HCT116 (cell line): Measurements from ENCODE around the gene SLC44A4. TPM values are rescaled to one million over a fixed set of nuclear protein-coding genes. Genes with fewer than 3 reads are reported as not detected.
A peak's percentile ranks its signal among the peaks of the same experiment; 100 is the strongest.

ENCODE experiments used
- ATAC-seq: fragments of 200-7000 bp; cut with Tn5 transposase; 2 replicates; pipeline ENCODE4 v1.9.1; 2020; ENCODE audit warnings: mild to moderate bottlenecking, moderate library complexity
- BruUV-seq: library from RNA; stranded (reverse); fragments of 400-500 nt; replicated peaks from 2 replicates; lab custom pipeline; 2021; lab: Mats Ljungman, UMichigan
- CTCF ChIA-PET: fragments of 300-600 bp; sonication (Branson Sonifier 250); formaldehyde crosslinking; loops from one replicate; lab custom pipeline; 2021; ENCODE audit warnings: antibody characterized with exemption; lab: Charles Lee
- POLR2A ChIA-PET: fragments of 300-600, 350-600 bp; sonication (Branson Sonifier 250); formaldehyde crosslinking; loops from one replicate; lab custom pipeline; 2021; ENCODE audit warnings: antibody characterized with exemption; lab: Charles Lee
- RAD21 ChIA-PET, 2 experiments: fragments of 300-600 bp; sonication (Branson Sonifier 250); formaldehyde crosslinking; loops; one replicate each; lab custom pipeline; 2023; ENCODE audit warnings: low total read pairs in 2 of 2; ENCODE audit not compliant: uncharacterized antibody in 2 of 2, unreplicated experiment in 2 of 2, low non-redundant PET in 1 of 2; lab: Charles Lee
- DNase-seq: peaks from one replicate; pipeline ENCODE4 v3.0.0-alpha.2; 2010; ENCODE audit warnings: low read depth, low spot score
- H2AFZ ChIP-seq: fragments of 200-600 bp; shearing (Covaris generic), sonication (generic); 2 replicates; pipeline ENCODE4 v1.6.1; 2017; ENCODE audit warnings: low read depth, mixed run types, mixed read lengths, antibody characterized with exemption, low read length; ENCODE audit not compliant: poor library complexity, severe bottlenecking
- H3K27ac ChIP-seq: 2 replicates; pipeline ENCODE4 v1.5.1; 2012; ENCODE audit warnings: low read depth, low read length
- H3K27me3 ChIP-seq: fragments of 200-600 bp; sonication (generic); 2 replicates; pipeline ENCODE4 v1.6.1; 2016; ENCODE audit warnings: mixed run types, low read length, mixed read lengths; ENCODE audit not compliant: insufficient read depth
- H3K36me3 ChIP-seq, 2 experiments: fragments of 200-500 bp in 1 of 2; fragments of 200-600 bp in 1 of 2; sonication (Bioruptor generic) in 1 of 2; sonication (generic) in 1 of 2; 2 replicates each; pipeline versions ENCODE4 v1.5.1 to v1.6.1; 2014 to 2016; ENCODE audit warnings: low read length in 2 of 2, inconsistent platforms in 1 of 2, mixed read lengths in 1 of 2, mixed run types in 1 of 2; ENCODE audit not compliant: insufficient read depth in 2 of 2, control insufficient read depth in 1 of 2
- H3K4me1 ChIP-seq, 2 experiments: fragments of 200-600 bp in 1 of 2; sonication (generic) in 1 of 2; 2 replicates each; pipeline versions ENCODE4 v1.5.1 to v1.6.1; 2012 to 2017; ENCODE audit warnings: low read length in 2 of 2, inconsistent platforms in 1 of 2, mild to moderate bottlenecking in 1 of 2, mixed read lengths in 1 of 2, mixed run types in 1 of 2, moderate library complexity in 1 of 2; ENCODE audit not compliant: insufficient read depth in 2 of 2, control insufficient read depth in 1 of 2
- H3K4me2 ChIP-seq: fragments of 200-600 bp; sonication (generic); 2 replicates; pipeline ENCODE4 v1.6.1; 2017; ENCODE audit warnings: mixed run types, low read length, mixed read lengths
- H3K4me3 ChIP-seq, 2 experiments: fragments of 200-600 bp in 1 of 2; sonication (generic) in 1 of 2; replicated peaks in 1 of 2; 2 replicates each; pipeline ENCODE4 v1.5.1; 2011 to 2016; ENCODE audit warnings: low read length in 2 of 2, control low read depth in 1 of 2, low read depth in 1 of 2, mild to moderate bottlenecking in 1 of 2, mixed read lengths in 1 of 2, mixed run types in 1 of 2
- H3K79me2 ChIP-seq: fragments of 200-600 bp; sonication (generic); 2 replicates; pipeline ENCODE4 v1.6.1; 2017; ENCODE audit warnings: mild to moderate bottlenecking, mixed run types, low read length, moderate library complexity, mixed read lengths; ENCODE audit not compliant: insufficient read depth
- H3K9ac ChIP-seq: fragments of 200-600 bp; sonication (generic); 2 replicates; pipeline ENCODE4 v1.6.1; 2016; ENCODE audit warnings: low read length, mixed read lengths
- H3K9me2 ChIP-seq: fragments of 200-600 bp; sonication (generic), shearing (Covaris generic); 2 replicates; pipeline ENCODE4 v1.6.1; 2017; ENCODE audit warnings: mixed run types, mild to moderate bottlenecking, moderate library complexity; ENCODE audit not compliant: insufficient read depth
- H3K9me3 ChIP-seq, 2 experiments: fragments of 200-500 bp in 1 of 2; fragments of 200-600 bp in 1 of 2; sonication (Bioruptor generic) in 1 of 2; sonication (generic) in 1 of 2; 2 replicates each; pipeline ENCODE4 v1.6.1; 2014 to 2017; ENCODE audit warnings: low read length in 2 of 2, mixed read lengths in 2 of 2, inconsistent platforms in 1 of 2, low read depth in 1 of 2, mild to moderate bottlenecking in 1 of 2, mixed run types in 1 of 2, moderate library complexity in 1 of 2; ENCODE audit not compliant: control insufficient read depth in 1 of 2, insufficient read depth in 1 of 2
- H4K20me1 ChIP-seq: fragments of 200-600 bp; sonication (generic), shearing (Covaris generic); 2 replicates; pipeline ENCODE4 v1.6.1; 2017; ENCODE audit warnings: mixed run types, mild to moderate bottlenecking, moderate library complexity; ENCODE audit not compliant: insufficient read depth
- ATF3 ChIP-seq: IDR thresholded peaks from 2 replicates; pipeline ENCODE4 v1.6.1; 2012
- CBX3 ChIP-seq: IDR thresholded peaks from 2 replicates; pipeline ENCODE4 v1.6.1; 2012; ENCODE audit warnings: low read depth
- EGR1 ChIP-seq: IDR thresholded peaks from 2 replicates; pipeline ENCODE4 v1.6.1; 2012; ENCODE audit warnings: low read depth
- EZH2 ChIP-seq: fragments of 200-600 bp; sonication (generic); IDR thresholded peaks from 2 replicates; pipeline ENCODE4 v1.6.1; 2017; ENCODE audit warnings: antibody characterized with exemption, mixed run types
- EZH2phosphoT487 ChIP-seq: fragments of 200-600 bp; IDR thresholded peaks from 2 replicates; pipeline ENCODE4 v1.6.1; 2018; ENCODE audit warnings: antibody characterized with exemption, borderline replicate concordance
- FOSL1 ChIP-seq: IDR thresholded peaks from 2 replicates; pipeline ENCODE4 v1.6.1; 2012; ENCODE audit warnings: low read depth
- MAX ChIP-seq: IDR thresholded peaks from 2 replicates; pipeline ENCODE4 v1.6.1; 2012
- POLR2A ChIP-seq: IDR thresholded peaks from 2 replicates; pipeline ENCODE4 v1.7.0; 2011; ENCODE audit warnings: borderline replicate concordance; ENCODE audit not compliant: insufficient read depth, insufficient read length; ENCODE audit errors: extremely low read depth
- POLR2AphosphoS5 ChIP-seq: IDR thresholded peaks from 2 replicates; pipeline ENCODE4 v1.6.1; 2011; ENCODE audit warnings: mild to moderate bottlenecking, low read depth, low read length, moderate library complexity
- RAD21 ChIP-seq: IDR thresholded peaks from 2 replicates; pipeline ENCODE4 v1.6.1; 2012; ENCODE audit warnings: low read depth, mild to moderate bottlenecking
- REST ChIP-seq: IDR thresholded peaks from 2 replicates; pipeline ENCODE4 v1.6.1; 2012; ENCODE audit warnings: low read depth
- SIN3A ChIP-seq: IDR thresholded peaks from 2 replicates; pipeline ENCODE4 v1.6.1; 2012; ENCODE audit warnings: low read depth
- SP1 ChIP-seq: IDR thresholded peaks from 2 replicates; pipeline ENCODE4 v1.6.1; 2012; ENCODE audit warnings: low read depth
- SRF ChIP-seq: IDR thresholded peaks from 2 replicates; pipeline ENCODE4 v1.6.1; 2012; ENCODE audit warnings: low read depth
- TCF7L2 ChIP-seq: IDR thresholded peaks from 2 replicates; pipeline ENCODE4 v1.7.0; 2011; ENCODE audit warnings: borderline replicate concordance, inconsistent platforms; ENCODE audit not compliant: insufficient read depth, insufficient read length; ENCODE audit errors: extremely low read depth
- YY1 ChIP-seq: IDR thresholded peaks from 2 replicates; pipeline ENCODE4 v1.6.1; 2011; ENCODE audit warnings: low read length, low read depth, moderate library complexity, mild to moderate bottlenecking; ENCODE audit not compliant: insufficient replicate concordance; ENCODE audit errors: extremely low read depth
- ZBTB33 ChIP-seq: IDR thresholded peaks from 2 replicates; pipeline ENCODE4 v1.6.1; 2011; ENCODE audit warnings: mild to moderate bottlenecking, low read length, moderate library complexity; ENCODE audit not compliant: insufficient replicate concordance; ENCODE audit errors: extremely low read depth
- ZFX ChIP-seq: fragments of 450-650 bp; IDR thresholded peaks from 2 replicates; pipeline ENCODE4 v1.6.1; 2017
- ZNF274 ChIP-seq: fragments of 200-500 bp; sonication (Bioruptor generic); IDR thresholded peaks from 2 replicates; pipeline ENCODE4 v1.6.1; 2014; ENCODE audit warnings: mild to moderate bottlenecking, low read depth, low read length, inconsistent platforms
- intact Hi-C: fragments of 100-400 bp; cut with micrococcal nuclease; formaldehyde crosslinking; loops from 2 replicates; pipeline ENCODE4 v1.10.0; 2022
- total RNA-seq: library from RNA; stranded (reverse); gene quantifications from one replicate; pipeline ENCODE4 v1.2.1, GENCODE V29; 2021; ENCODE audit not compliant: unreplicated experiment

The SLC44A4 gene
- total RNA-seq, 1 experiment from 2014 or later = 0.74 TPM

DNA sequence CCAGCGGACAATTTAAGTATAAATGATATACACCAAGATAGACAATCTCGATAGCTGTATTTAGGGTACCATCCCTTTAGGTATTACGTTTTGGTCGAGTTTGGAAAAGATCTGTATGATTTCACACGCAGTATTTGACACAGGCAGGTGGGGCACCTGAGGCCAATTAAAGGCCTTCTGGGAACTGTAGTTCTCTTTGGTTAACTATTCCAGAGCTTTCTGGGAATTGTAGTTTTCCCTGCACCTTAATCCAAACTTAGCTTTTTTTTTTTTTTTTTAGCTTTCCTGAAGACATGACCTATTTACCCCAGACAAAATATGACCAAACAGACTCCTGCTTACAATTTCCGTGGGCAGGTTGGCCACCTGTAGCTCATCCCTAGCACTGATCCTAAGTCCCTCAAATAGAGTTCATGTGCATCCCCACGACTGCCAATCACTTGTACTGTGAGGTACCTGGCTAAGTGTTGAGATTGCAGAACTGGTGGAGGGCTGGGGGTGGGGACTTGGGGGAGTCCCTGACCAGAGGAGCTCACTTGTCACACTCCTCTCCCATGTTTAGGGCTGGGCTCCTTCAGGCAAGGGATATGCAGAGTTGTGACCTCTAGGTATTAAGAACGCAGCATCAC lies 19.7 kb upstream of the SLC44A4 start:
- Histone ChIP-seq H3K9me2 (no peaks in the 10 kb centered on the region), H2AFZ (peak overlapping the region; percentile 46), H3K4me3 (peak overlapping the region; percentile 82 to 98), H3K27ac (peak overlapping the region; percentile 76), H3K9me3 (no peaks in the 10 kb centered on the region), H3K79me2 (peaks cover 18% of the 10 kb centered on the region; the same call in 1 of the 2 replicates), H3K27me3 (no peaks in the 10 kb centered on the region), H3K9ac (peak overlapping the region; percentile 93), H3K4me1 (peaks cover 12 to 34% of the 10 kb centered on the region in 2 experiments), H3K36me3 (peaks cover 4 to 20% of the 10 kb centered on the region in 2 experiments), H4K20me1 (no peaks in the 10 kb centered on the region), H3K4me2 (peak overlapping the region; percentile 95)
- ChIA-PET POLR2A (interaction anchor here (0.6 to 1.7 kb wide), 6 partner anchors 35 to 241 kb away, joined by 3 to 7 read pairs (median 4); partner anchors contain the start of gene NEU1), RAD21 (interaction anchor here in 1 of 2 experiments (1.0 kb wide), 1 partner anchor 54 kb away, joined by 4 read pairs; no protein-coding TSS in a partner anchor), CTCF (interaction anchor here (0.7 to 1.5 kb wide), 7 partner anchors 24 to 1570 kb away, joined by 3 to 5 read pairs (median 3); partner anchors contain the start of gene NEU1)
- DNase-seq (peak; percentile 60), ATAC-seq (peak; percentile 37)
- intact Hi-C loops = loop anchor here (5.0 kb wide), 1 partner anchor 231 kb away; the partner anchor contains the start of genes CSNK2B and LY6G5B
- no TSS peak for BruUV-seq
- TF ChIP-seq ZBTB33 (no peak), EZH2phosphoT487 (no peak), SIN3A (peak; percentile 53; the same call in 1 of the 2 replicates), SRF (no peak), YY1 (no peak), EZH2 (no peak), SP1 (peak; percentile 51; the same call in 1 of the 2 replicates), POLR2A (no peak), ZFX (no peak), MAX (0 out of 2 replicates have a peak, but pooled peaks have one; percentile 61), CBX3 (0 out of 2 replicates have a peak, but pooled peaks have one; percentile 24), EGR1 (0 out of 2 replicates have a peak, but pooled peaks have one; percentile 7), FOSL1 (no peak), ATF3 (no peak), POLR2AphosphoS5 (no peak), RAD21 (peak; percentile 19; the same call in 1 of the 2 replicates), ZNF274 (no peak), TCF7L2 (no peak), REST (no peak)
